H9 (cell line): ENCODE results near the gene PRMT7. TPM values are rescaled to one million over a fixed set of nuclear protein-coding genes. Genes with fewer than 3 reads are reported as not detected.
A peak's percentile ranks its signal among the peaks of the same experiment; 100 is the strongest.

Experiments used
- DNase-seq: peaks from one replicate; pipeline ENCODE4 v3.0.0-alpha.2; 2017
- H2AFZ ChIP-seq: one replicate; pipeline ENCODE4 v1.6.1; 2013; ENCODE audit warnings: mild to moderate bottlenecking, low read length, control low read depth, moderate library complexity
- H2AK5ac ChIP-seq: 2 replicates; pipeline ENCODE4 v1.6.1; 2013; ENCODE audit warnings: low read length, control low read depth, mixed read lengths; ENCODE audit not compliant: insufficient read length
- H2BK120ac ChIP-seq: one replicate; pipeline ENCODE4 v1.6.1; 2013; ENCODE audit warnings: low read depth, mild to moderate bottlenecking, low read length, control low read depth, inconsistent platforms; ENCODE audit not compliant: poor library complexity, severe bottlenecking
- H2BK12ac ChIP-seq: 2 replicates; pipeline ENCODE4 v1.6.1; 2013; ENCODE audit warnings: low read length, control low read depth, mixed read lengths, low read depth; ENCODE audit not compliant: insufficient read length
- H2BK15ac ChIP-seq: 2 replicates; pipeline ENCODE4 v1.6.1; 2013; ENCODE audit warnings: low read depth, low read length, control low read depth
- H2BK20ac ChIP-seq: one replicate; pipeline ENCODE4 v1.6.1; 2013; ENCODE audit warnings: low read depth, mild to moderate bottlenecking, low read length, control low read depth, inconsistent platforms; ENCODE audit not compliant: poor library complexity, severe bottlenecking
- H2BK5ac ChIP-seq: 2 replicates; pipeline ENCODE4 v1.6.1; 2013; ENCODE audit warnings: low read length, control low read depth, mixed read lengths; ENCODE audit not compliant: insufficient read length
- H3K14ac ChIP-seq: 2 replicates; pipeline ENCODE4 v1.6.1; 2013; ENCODE audit warnings: low read length, control low read depth; ENCODE audit not compliant: insufficient read depth
- H3K18ac ChIP-seq: 2 replicates; pipeline ENCODE4 v1.6.1; 2013; ENCODE audit warnings: low read depth, mild to moderate bottlenecking, mixed read lengths, low read length, control low read depth; ENCODE audit not compliant: insufficient read length
- H3K23ac ChIP-seq: 2 replicates; pipeline ENCODE4 v1.6.1; 2013; ENCODE audit warnings: low read length, control low read depth, mixed read lengths, low read depth; ENCODE audit not compliant: insufficient read length
- H3K23me2 ChIP-seq: 2 replicates; pipeline ENCODE4 v1.6.1; 2013; ENCODE audit warnings: low read depth, mild to moderate bottlenecking, mixed read lengths, low read length, control low read depth; ENCODE audit not compliant: insufficient read length, poor library complexity, severe bottlenecking
- H3K27ac ChIP-seq: 2 replicates; pipeline ENCODE4 v1.5.1; 2013; ENCODE audit warnings: low read length, control low read depth, mixed read lengths, low read depth; ENCODE audit not compliant: insufficient read length
- H3K27me3 ChIP-seq: 2 replicates; pipeline ENCODE4 v1.6.1; 2013; ENCODE audit warnings: low read length, control low read depth, inconsistent platforms; ENCODE audit not compliant: insufficient read depth
- H3K4ac ChIP-seq: 2 replicates; pipeline ENCODE4 v1.6.1; 2013; ENCODE audit warnings: low read depth, mild to moderate bottlenecking, control low read depth, inconsistent platforms, low read length, moderate library complexity
- H3K4me1 ChIP-seq: 2 replicates; pipeline ENCODE4 v1.6.1; 2013; ENCODE audit warnings: low read length, control low read depth, inconsistent platforms; ENCODE audit not compliant: insufficient read depth
- H3K4me2 ChIP-seq: 2 replicates; pipeline ENCODE4 v1.6.1; 2013; ENCODE audit warnings: low read length, control low read depth, mixed read lengths; ENCODE audit not compliant: insufficient read length, insufficient read depth
- H3K56ac ChIP-seq: 2 replicates; pipeline ENCODE4 v1.6.1; 2013; ENCODE audit warnings: low read depth, mild to moderate bottlenecking, mixed read lengths, low read length, control low read depth; ENCODE audit not compliant: insufficient read length
- H3K79me1 ChIP-seq: 2 replicates; pipeline ENCODE4 v1.6.1; 2013; ENCODE audit warnings: low read depth, mild to moderate bottlenecking, moderate library complexity, low read length, control low read depth, inconsistent platforms; ENCODE audit not compliant: insufficient read depth, poor library complexity, severe bottlenecking
- H3K79me2 ChIP-seq: 2 replicates; pipeline ENCODE4 v1.6.1; 2013; ENCODE audit warnings: low read length, control low read depth, inconsistent platforms; ENCODE audit not compliant: insufficient read depth
- H3K9ac ChIP-seq: 2 replicates; pipeline ENCODE4 v1.6.1; 2013; ENCODE audit warnings: low read length, control low read depth, mixed read lengths; ENCODE audit not compliant: insufficient read length; ENCODE audit errors: extremely low read depth
- H3K9me3 ChIP-seq: one replicate; pipeline ENCODE4 v1.6.1; 2013; ENCODE audit warnings: low read depth, low read length, inconsistent platforms; ENCODE audit not compliant: control insufficient read depth
- H3T11ph ChIP-seq: one replicate; pipeline ENCODE4 v1.6.1; 2013; ENCODE audit warnings: mild to moderate bottlenecking, low read length, control low read depth, inconsistent platforms
- H4K20me1 ChIP-seq: one replicate; pipeline ENCODE4 v1.6.1; 2013; ENCODE audit not compliant: control insufficient read depth, insufficient read length, insufficient read depth
- H4K5ac ChIP-seq: 2 replicates; pipeline ENCODE4 v1.6.1; 2013; ENCODE audit warnings: low read depth, mild to moderate bottlenecking, mixed read lengths, low read length, control low read depth; ENCODE audit not compliant: insufficient read length
- H4K8ac ChIP-seq: replicated peaks from 2 replicates; pipeline ENCODE4 v1.6.1; 2013; ENCODE audit warnings: low read length, control low read depth, mixed read lengths, low read depth; ENCODE audit not compliant: insufficient read length
- H4K91ac ChIP-seq: 2 replicates; pipeline ENCODE4 v1.6.1; 2013; ENCODE audit warnings: low read depth, mild to moderate bottlenecking, moderate library complexity, mixed read lengths, low read length, control low read depth; ENCODE audit not compliant: insufficient read length
- H3K27ac Mint-ChIP-seq, 3 experiments: 2 replicates in 2 of 3; 3 replicates in 1 of 3; pipeline ENCODE4 v1.8.0; 2020 to 2021; ENCODE audit warnings: mixed read lengths in 3 of 3, mild to moderate bottlenecking in 1 of 3, moderate library complexity in 1 of 3
- H3K27me3 Mint-ChIP-seq: 2 replicates; pipeline ENCODE4 v1.8.0; 2021; ENCODE audit warnings: low read depth, mild to moderate bottlenecking, moderate library complexity, mixed read lengths
- H3K36me3 Mint-ChIP-seq, 3 experiments: 2 replicates in 2 of 3; 3 replicates in 1 of 3; pipeline ENCODE4 v1.8.0; 2020 to 2021; ENCODE audit warnings: low read depth in 3 of 3, mixed read lengths in 3 of 3; ENCODE audit not compliant: insufficient read depth in 1 of 3
- H3K4me1 Mint-ChIP-seq, 2 experiments: 2 replicates each; pipeline ENCODE4 v1.8.0; 2020; ENCODE audit warnings: mixed read lengths in 2 of 2
- H3K4me3 Mint-ChIP-seq, 2 experiments: 2 replicates in 1 of 2; 3 replicates in 1 of 2; pipeline ENCODE4 v1.8.0; 2020 to 2021; ENCODE audit warnings: mild to moderate bottlenecking in 2 of 2, mixed read lengths in 2 of 2, moderate library complexity in 1 of 2
- H3K9me3 Mint-ChIP-seq, 2 experiments: 2 replicates in 1 of 2; 3 replicates in 1 of 2; pipeline ENCODE4 v1.8.0; 2020; ENCODE audit warnings: mild to moderate bottlenecking in 2 of 2, mixed read lengths in 2 of 2, moderate library complexity in 1 of 2
- WGBS: extraction: QIAGEN DNeasy Blood & Tissue Kit; methylation state at CpG from one replicate; pipeline ENCODE4 v1.1.7; 2013; ENCODE audit warnings: missing lambda C conversion rate, low lambda C conversion rate, mixed read lengths; ENCODE audit not compliant: insufficient read length; ENCODE audit errors: extremely low coverage; 5-methylcytosine and 5-hydroxymethylcytosine counted together
- total RNA-seq: library from RNA; stranded (reverse); gene quantifications from 2 replicates; pipeline ENCODE4 v1.2.1, GENCODE V29; 2021
- TF ChIP-seq, protein P1 (sequence below): fragments of 200-600 bp; sonication (generic); conservative IDR thresholded peaks from 3 replicates; pipeline ENCODE4 v1.8.0; 2021; ENCODE audit warnings: antibody characterized with exemption, mild to moderate bottlenecking

PRMT7 gene
- total RNA-seq, 1 experiment from 2014 or later, result 56.6 TPM

DNA sequence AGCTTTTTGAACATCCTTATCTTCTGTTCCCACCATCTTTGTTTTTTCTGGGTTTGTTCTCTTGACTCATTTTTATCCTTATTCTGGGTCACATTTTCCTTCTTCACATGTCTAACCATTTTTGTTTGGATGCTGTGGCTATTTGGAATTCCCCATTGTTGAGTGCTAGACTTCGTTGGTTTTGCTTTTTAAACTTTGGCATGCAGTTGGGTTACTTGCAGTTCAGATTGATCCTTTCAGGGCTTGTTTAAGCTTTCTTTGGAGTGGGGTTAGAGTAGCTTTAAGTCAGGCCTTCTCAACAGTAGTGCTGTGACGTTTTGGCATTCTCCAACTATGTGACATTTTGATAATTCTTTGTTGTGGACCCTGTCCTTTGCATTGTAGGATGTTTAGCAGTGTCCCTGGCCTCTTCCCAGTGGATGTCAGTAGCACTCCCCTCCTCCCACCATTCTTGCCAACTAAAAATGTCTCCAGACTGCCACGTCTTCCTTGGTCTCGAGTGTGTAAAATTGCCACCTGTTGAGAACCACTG, 21.1 kb downstream of the PRMT7 start:
- H3K9me3 ChIP-seq, result no peaks in the 10 kb centered on the region
- no peak overlapping the region for H4K8ac ChIP-seq
- Mint-ChIP-seq H3K27ac (peak overlapping the region in 2 of 3 experiments; percentile 17 to 63; a peak in 4 of 7 replicates), H3K4me3 (no peak overlapping the region), H3K36me3 (peaks cover 2 to 48% (median 26%) of the 10 kb centered on the region in 3 experiments; a peak in 6 of 7 replicates), H3K9me3 (no peaks in the 10 kb centered on the region), H3K4me1 (peaks cover 3 to 6% of the 10 kb centered on the region in 2 experiments; a peak in 3 of 4 replicates), H3K27me3 (no peaks in the 10 kb centered on the region)
- TF ChIP-seq, protein P1, sequence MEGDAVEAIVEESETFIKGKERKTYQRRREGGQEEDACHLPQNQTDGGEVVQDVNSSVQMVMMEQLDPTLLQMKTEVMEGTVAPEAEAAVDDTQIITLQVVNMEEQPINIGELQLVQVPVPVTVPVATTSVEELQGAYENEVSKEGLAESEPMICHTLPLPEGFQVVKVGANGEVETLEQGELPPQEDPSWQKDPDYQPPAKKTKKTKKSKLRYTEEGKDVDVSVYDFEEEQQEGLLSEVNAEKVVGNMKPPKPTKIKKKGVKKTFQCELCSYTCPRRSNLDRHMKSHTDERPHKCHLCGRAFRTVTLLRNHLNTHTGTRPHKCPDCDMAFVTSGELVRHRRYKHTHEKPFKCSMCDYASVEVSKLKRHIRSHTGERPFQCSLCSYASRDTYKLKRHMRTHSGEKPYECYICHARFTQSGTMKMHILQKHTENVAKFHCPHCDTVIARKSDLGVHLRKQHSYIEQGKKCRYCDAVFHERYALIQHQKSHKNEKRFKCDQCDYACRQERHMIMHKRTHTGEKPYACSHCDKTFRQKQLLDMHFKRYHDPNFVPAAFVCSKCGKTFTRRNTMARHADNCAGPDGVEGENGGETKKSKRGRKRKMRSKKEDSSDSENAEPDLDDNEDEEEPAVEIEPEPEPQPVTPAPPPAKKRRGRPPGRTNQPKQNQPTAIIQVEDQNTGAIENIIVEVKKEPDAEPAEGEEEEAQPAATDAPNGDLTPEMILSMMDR, result no peak
- no peaks in the 10 kb centered on the region for H3K4me1 ChIP-seq
- no peak overlapping the region for H3K18ac ChIP-seq
- H3K4ac ChIP-seq, result no peak overlapping the region
- H2BK120ac ChIP-seq, result no peak overlapping the region
- H2BK5ac ChIP-seq, result no peak overlapping the region
- no peak overlapping the region for H2BK15ac ChIP-seq
- no peak overlapping the region for H3T11ph ChIP-seq
- no peaks in the 10 kb centered on the region for H3K79me1 ChIP-seq
- H3K14ac ChIP-seq, result no peak overlapping the region
- H4K20me1 ChIP-seq, result no peaks in the 10 kb centered on the region
- no peak overlapping the region for H3K23ac ChIP-seq
- H3K79me2 ChIP-seq, result no peaks in the 10 kb centered on the region
- no peaks in the 10 kb centered on the region; the same call in 1 of the 2 replicates for H3K27me3 ChIP-seq
- no peak overlapping the region for H3K27ac ChIP-seq
- H3K56ac ChIP-seq, result no peak overlapping the region
- no peak overlapping the region for H3K9ac ChIP-seq
- no CpG with 5 or more reads among the region's 4 CpGs for WGBS
- H4K5ac ChIP-seq, result no peak overlapping the region
- no peaks in the 10 kb centered on the region for H3K23me2 ChIP-seq
- H2AK5ac ChIP-seq, result no peak overlapping the region
- no peak overlapping the region for H3K4me2 ChIP-seq
- no peak overlapping the region for H2BK20ac ChIP-seq
- H2BK12ac ChIP-seq, result no peak overlapping the region
- no peak overlapping the region for H4K91ac ChIP-seq
- DNase-seq, result no peak
- no peak overlapping the region for H2AFZ ChIP-seq
